ENCODE results near the gene SERPINI1. TPM values are rescaled to one million over a fixed set of nuclear protein-coding genes. Genes with fewer than 3 reads are reported as not detected.

The SERPINI1 gene
- total RNA-seq, 1 donor from 2014 or later = 14.6 TPM

GRCh38 chr3:167734498-167735232, 856 bp upstream of the SERPINI1 start, which contains the start of gene PDCD10:
Gene PDCD10, minus strand, starts transcription at chr3:167734892. Its CDS starts 14,735 bp downstream, at chr3:167720157.
- DNase-seq = peak; percentile 95

- DNase-seq = no peak
These were observed 805 bp downstream of the SERPINI1 start for GRCh38 chr3:167736264-167736787.

- DNase-seq = no peak
These were observed 1.5 kb downstream of the SERPINI1 start for GRCh38 chr3:167736997-167737396.

GRCh38 chr3:167738037-167738436, 2.5 kb downstream of the SERPINI1 start:
- no peak for DNase-seq

- no peak for DNase-seq
These were observed 3.8 kb downstream of the SERPINI1 start for GRCh38 chr3:167739190-167739810.

GRCh38 chr3:167740961-167741587, 5.6 kb downstream of the SERPINI1 start:
- DNase-seq = no peak

- no peak for DNase-seq
These were observed 6.8 kb downstream of the SERPINI1 start for GRCh38 chr3:167742338-167742737.

GRCh38 chr3:167743799-167744198, 8.3 kb downstream of the SERPINI1 start:
- DNase-seq = no peak

- DNase-seq = no peak
These were observed 13.7 kb downstream of the SERPINI1 start for GRCh38 chr3:167749209-167749608.

GRCh38 chr3:167749728-167750127, 14.2 kb downstream of the SERPINI1 start:
- no peak for DNase-seq

GRCh38 chr3:167750272-167750971, 14.9 kb downstream of the SERPINI1 start:
- no peak for DNase-seq

GRCh38 chr3:167754049-167754448, 18.5 kb downstream of the SERPINI1 start:
- DNase-seq = no peak

GRCh38 chr3:167761302-167761701, 25.8 kb downstream of the SERPINI1 start:
- no peak for DNase-seq

- no peak for DNase-seq
These were observed 26.8 kb downstream of the SERPINI1 start for GRCh38 chr3:167762296-167762695.

- DNase-seq = no peak
These were observed 37.5 kb downstream of the SERPINI1 start for GRCh38 chr3:167772992-167773391.

- DNase-seq = no peak
These were observed 38.1 kb downstream of the SERPINI1 start for GRCh38 chr3:167773584-167773983.

GRCh38 chr3:167776066-167776685, 40.7 kb downstream of the SERPINI1 start:
- DNase-seq = no peak

- no peak for DNase-seq
These were observed 41.8 kb downstream of the SERPINI1 start for GRCh38 chr3:167777356-167777755.

GRCh38 chr3:167780214-167780883, 44.8 kb downstream of the SERPINI1 start:
- DNase-seq = no peak

- DNase-seq = no peak
These were observed 48.3 kb downstream of the SERPINI1 start for GRCh38 chr3:167783781-167784180.

- DNase-seq = no peak
These were observed 50.3 kb downstream of the SERPINI1 start for GRCh38 chr3:167785790-167786189.

All from skin of body (tissue), 2 donors.